ENCODE results near the gene SEC14L2.

DNA sequence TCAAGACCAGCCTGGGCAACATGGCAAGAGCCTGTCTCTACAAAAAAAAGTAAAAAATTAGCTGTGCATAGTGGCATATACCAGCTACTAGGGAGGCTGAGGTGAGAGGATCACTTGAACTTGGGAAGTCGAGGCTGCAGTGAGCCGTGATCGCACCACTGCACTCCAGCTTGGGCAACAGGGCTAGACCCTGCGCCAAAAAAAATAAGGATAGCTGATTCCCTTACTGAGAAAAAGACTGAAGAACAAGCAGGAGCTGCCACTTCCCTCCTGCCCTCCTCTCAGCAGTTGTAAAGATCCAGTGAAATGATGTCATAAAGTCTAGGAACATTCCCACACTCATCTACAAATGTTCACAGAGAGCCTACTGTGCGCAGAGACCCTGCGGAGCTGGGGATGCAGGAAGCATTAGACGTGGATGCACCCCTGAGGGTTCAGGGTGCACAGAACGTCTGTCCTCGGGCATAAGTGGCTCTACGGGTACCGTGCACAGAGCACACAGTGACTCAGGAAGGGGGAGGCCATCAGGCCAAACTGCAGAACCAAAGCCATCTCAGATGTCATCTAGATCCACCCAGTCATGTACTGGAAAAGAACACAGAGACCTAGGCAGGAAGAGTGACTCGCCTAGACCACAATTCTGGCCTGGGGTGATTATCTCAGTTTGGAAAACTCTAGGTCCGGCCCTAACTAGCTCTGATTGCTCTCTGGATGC, 11.7 kb downstream of the SEC14L2 start:
- no peak for TF ChIP-seq CTCF (IDR thresholded peaks at IDR 0.05; ENCODE audit: low read depth, low read length, missing input control)
- TF ChIP-seq GABPA (IDR thresholded peaks at IDR 0.05 in 1 of 2, conservative IDR thresholded peaks at IDR 0.05 in 1 of 2) = no peak
- no peak for TF ChIP-seq TAF1 (conservative IDR thresholded peaks at IDR 0.05)
- no peak for TF ChIP-seq RXRA (IDR thresholded peaks at IDR 0.05)
- TF ChIP-seq FOXA1 (IDR thresholded peaks at IDR 0.05) = no peak
- TF ChIP-seq YY1 (IDR thresholded peaks at IDR 0.05) = no peak
